CD4-positive, alpha-beta memory T cell (primary cell): Measurements from ENCODE around the gene SDHB. TPM values are rescaled to one million over a fixed set of nuclear protein-coding genes. Genes with fewer than 3 reads are reported as not detected.

Experiments
- CTCF ChIA-PET: fragments of 350-600 bp; sonication (Branson Sonifier 250); formaldehyde crosslinking; loops from one replicate; lab custom pipeline; 2021; ENCODE audit warnings: inconsistent platforms; ENCODE audit not compliant: partially characterized antibody; lab: Charles Lee
- POLR2A ChIA-PET: fragments of 350-600 bp; sonication (Branson Sonifier 250); formaldehyde crosslinking; loops from one replicate; lab custom pipeline; 2021; ENCODE audit not compliant: partially characterized antibody; lab: Charles Lee
- DNase-seq, 5 donors: peaks; one replicate each; pipeline versions ENCODE4 v3.0.0 to v3.0.0-alpha.2; 2020 to 2022; ENCODE audit warnings: mixed read lengths in 1 of 5
- H3K27ac ChIP-seq: one replicate; pipeline ENCODE4 v1.7.0; 2013; ENCODE audit warnings: low read depth, low read length
- H3K27me3 ChIP-seq: 2 replicates; pipeline ENCODE4 v1.7.0; 2013; ENCODE audit warnings: mild to moderate bottlenecking, low read length, moderate library complexity; ENCODE audit not compliant: insufficient read depth
- H3K36me3 ChIP-seq: 2 replicates; pipeline ENCODE4 v1.7.0; 2013; ENCODE audit warnings: mild to moderate bottlenecking, low read length, moderate library complexity; ENCODE audit not compliant: insufficient read depth
- H3K4me1 ChIP-seq: 2 replicates; pipeline ENCODE4 v1.7.0; 2013; ENCODE audit warnings: mild to moderate bottlenecking, low read length, moderate library complexity; ENCODE audit not compliant: insufficient read depth
- H3K4me3 ChIP-seq, 2 donors: one replicate each; pipeline ENCODE4 v1.7.0; 2013; ENCODE audit warnings: low read length in 2 of 2, mild to moderate bottlenecking in 1 of 2
- H3K9me3 ChIP-seq, 2 donors: one replicate each; pipeline ENCODE4 v1.7.0; 2013; ENCODE audit warnings: low read length in 2 of 2, control low read depth in 1 of 2; ENCODE audit not compliant: control insufficient read depth in 1 of 2
- H3K27ac Mint-ChIP-seq, 7 donors: one replicate each; pipeline ENCODE4 v1.8.0; 2020 to 2021; ENCODE audit warnings: mixed read lengths in 7 of 7, mild to moderate bottlenecking in 6 of 7, inconsistent platforms in 3 of 7, moderate library complexity in 3 of 7
- H3K27me3 Mint-ChIP-seq, 2 donors: one replicate each; pipeline ENCODE4 v1.8.0; 2020 to 2021; ENCODE audit warnings: mixed read lengths in 2 of 2
- H3K36me3 Mint-ChIP-seq, 2 donors: one replicate each; pipeline ENCODE4 v1.8.0; 2020 to 2021; ENCODE audit warnings: mixed read lengths in 2 of 2, inconsistent platforms in 1 of 2, mild to moderate bottlenecking in 1 of 2
- H3K4me1 Mint-ChIP-seq, 4 donors: one replicate each; pipeline ENCODE4 v1.8.0; 2020 to 2021; ENCODE audit warnings: mixed read lengths in 4 of 4, mild to moderate bottlenecking in 1 of 4
- H3K4me3 Mint-ChIP-seq, 8 donors: one replicate each; pipeline ENCODE4 v1.8.0; 2020 to 2021; ENCODE audit warnings: mixed read lengths in 8 of 8, mild to moderate bottlenecking in 7 of 8, moderate library complexity in 6 of 8, inconsistent platforms in 3 of 8
- H3K9me3 Mint-ChIP-seq, 8 donors: one replicate each; pipeline ENCODE4 v1.8.0; 2020 to 2021; ENCODE audit warnings: mixed read lengths in 8 of 8, mild to moderate bottlenecking in 5 of 8, inconsistent platforms in 3 of 8, moderate library complexity in 1 of 8
- intact Hi-C: fragments of 100-400 bp; cut with micrococcal nuclease; formaldehyde crosslinking; loops from one replicate; pipeline ENCODE4 v1.15.1; 2023
- polyA plus RNA-seq, 2 donors: library from polyadenylated mRNA; unstranded; fragments of 300-500 nt; fragmentation: Illumina TruSeq; gene quantifications; one replicate each; pipeline ENCODE4 v1.2.3, GENCODE V29; 2021
- total RNA-seq, 2 experiments: library from RNA; stranded (reverse); gene quantifications; one replicate each; pipeline ENCODE4 v1.2.3, GENCODE V29; 2021

SDHB gene
- total and polyA plus RNA-seq, 4 experiments from 2014 or later: 57.0 to 219 (median 109) TPM

DNA sequence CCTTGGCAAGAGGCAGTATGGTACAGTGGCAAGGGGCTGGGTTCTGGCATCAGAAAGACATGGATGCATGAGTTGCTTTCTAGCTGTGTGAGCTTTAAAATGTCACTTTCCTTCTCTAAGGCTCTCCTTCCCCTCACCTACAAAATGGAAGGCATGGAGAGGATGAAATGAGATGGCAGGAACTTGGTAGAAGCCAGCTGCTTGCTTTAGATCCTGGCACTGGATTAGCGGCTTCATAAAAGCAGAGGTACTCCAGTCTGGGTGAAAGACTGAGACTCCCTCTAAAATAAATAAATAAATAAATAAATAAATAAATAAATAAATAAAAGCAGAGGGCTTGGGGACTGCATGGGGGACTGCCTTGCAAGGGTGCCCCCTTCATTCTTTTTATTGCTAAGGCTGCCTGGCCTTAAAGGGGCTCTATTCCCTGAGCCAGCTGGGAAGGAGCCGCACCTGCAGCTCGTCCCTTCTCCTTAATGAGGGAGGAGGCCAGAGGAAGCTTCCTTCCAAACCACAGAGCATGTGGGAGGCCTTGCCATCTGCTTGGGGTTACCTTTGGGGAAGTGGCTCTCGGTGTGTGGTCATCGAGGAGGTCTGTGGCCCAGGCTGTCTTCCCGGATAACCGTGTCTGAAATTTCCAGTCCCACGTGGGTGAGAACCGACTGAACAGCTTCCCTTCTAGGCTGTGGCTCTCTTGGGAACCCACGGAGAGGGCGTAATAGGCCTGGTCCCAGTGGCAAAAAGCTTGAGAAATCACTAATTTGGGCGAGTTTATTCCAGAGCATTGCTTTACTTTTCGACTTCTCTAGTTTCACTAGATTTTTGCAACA lies 40.1 kb downstream of the SDHB start:
- intact Hi-C loops: loop anchor here (5.0 kb wide), 1 partner anchor 51 kb away; no protein-coding TSS in a partner anchor

GRCh38 chr1:17012775-17013490 lies 40.9 kb downstream of the SDHB start:
- H3K36me3 ChIP-seq: no peaks in the 10 kb centered on the region
- H3K27ac Mint-ChIP-seq: peak overlapping the region in 3 of 7 donors; percentile 22 to 48 (median 46)
- no peaks in the 10 kb centered on the region for H3K27me3 Mint-ChIP-seq
- peaks cover 0 to 10% of the 10 kb centered on the region in 2 donors for H3K36me3 Mint-ChIP-seq
- H3K4me3 ChIP-seq: no peak overlapping the region
- CTCF ChIA-PET: interaction anchor here (0.6 to 1.7 kb wide), 3 partner anchors 28 to 53 kb away, joined by 3 to 5 read pairs (median 4); no protein-coding TSS in a partner anchor
- no peaks in the 10 kb centered on the region for H3K9me3 ChIP-seq
- H3K4me1 Mint-ChIP-seq: peaks cover 10 to 23% (median 17%) of the 10 kb centered on the region in 4 donors
- intact Hi-C loops: loop anchor here (5.0 kb wide), 1 partner anchor 51 kb away; no protein-coding TSS in a partner anchor
- H3K9me3 Mint-ChIP-seq: no peaks in the 10 kb centered on the region
- no peaks in the 10 kb centered on the region for H3K27me3 ChIP-seq
- H3K4me1 ChIP-seq: peaks cover 27% of the 10 kb centered on the region
- H3K27ac ChIP-seq: no peak overlapping the region
- H3K4me3 Mint-ChIP-seq: peak overlapping the region in 4 of 8 donors; percentile 2 to 86 (median 28)
- no peak for DNase-seq
- POLR2A ChIA-PET: no interaction called here

More for the DNA sequence above, 40.1 kb downstream of the SDHB start:
- Histone ChIP-seq H3K4me1 (peaks cover 27% of the 10 kb centered on the region), H3K36me3 (peaks cover 5% of the 10 kb centered on the region), H3K9me3 (no peaks in the 10 kb centered on the region), H3K4me3 (no peak overlapping the region), H3K27me3 (no peaks in the 10 kb centered on the region), H3K27ac (no peak overlapping the region)
- ChIA-PET POLR2A (no interaction called here), CTCF (interaction anchor here (1.4 to 1.7 kb wide), 2 partner anchors 34 to 54 kb away, joined by 3 to 5 read pairs; no protein-coding TSS in a partner anchor)
- DNase-seq: no peak
- H3K27me3 Mint-ChIP-seq: no peaks in the 10 kb centered on the region
- peak overlapping the region in 1 of 7 donors; percentile 36 for H3K27ac Mint-ChIP-seq
- H3K4me3 Mint-ChIP-seq: peak overlapping the region in 3 of 8 donors; percentile 2 to 86 (median 25)
- H3K9me3 Mint-ChIP-seq: no peaks in the 10 kb centered on the region
- peaks cover 10 to 23% (median 17%) of the 10 kb centered on the region in 4 donors for H3K4me1 Mint-ChIP-seq
- peaks cover under 1 to 14% of the 10 kb centered on the region in 2 donors for H3K36me3 Mint-ChIP-seq

- Histone ChIP-seq H3K4me1 (peaks cover 27% of the 10 kb centered on the region), H3K4me3 (peak within 1 kb of the TSS; percentile 84 to 87), H3K36me3 (no peaks in the 10 kb centered on the region), H3K27me3 (no peaks in the 10 kb centered on the region), H3K27ac (peak within 1 kb of the TSS; percentile 73), H3K9me3 (no peaks in the 10 kb centered on the region)
- DNase-seq: peak; percentile 83 to 85 (median 84)
- peak within 1 kb of the TSS; percentile 85 to 91 (median 88) for H3K4me3 Mint-ChIP-seq
- no peaks in the 10 kb centered on the region for H3K27me3 Mint-ChIP-seq
- peak within 1 kb of the TSS; percentile 47 to 89 (median 84) for H3K27ac Mint-ChIP-seq
- POLR2A ChIA-PET: interaction anchor here (0.8 kb wide), 1 partner anchor 107 kb away, joined by 3 read pairs; no protein-coding TSS in a partner anchor
- H3K9me3 Mint-ChIP-seq: no peaks in the 10 kb centered on the region
- intact Hi-C loops: loop anchor here (5.0 kb wide), 1 partner anchor 49 kb away; no protein-coding TSS in a partner anchor
- H3K4me1 Mint-ChIP-seq: peaks cover 10 to 23% (median 17%) of the 10 kb centered on the region in 4 donors
- peaks cover 0 to 12% of the 10 kb centered on the region in 2 donors for H3K36me3 Mint-ChIP-seq
- CTCF ChIA-PET: interaction anchor here (0.6 to 0.7 kb wide), 2 partner anchors 26 to 39 kb away, joined by 3 to 4 read pairs; no protein-coding TSS in a partner anchor
These were observed 42.2 kb downstream of the SDHB start, which contains the start of gene ATP13A2 for GRCh38 chr1:17011439-17012307. ATP13A2 (minus strand) TSS chr1:17011928; CDS start chr1:17011738, 190 bp downstream.

DNA sequence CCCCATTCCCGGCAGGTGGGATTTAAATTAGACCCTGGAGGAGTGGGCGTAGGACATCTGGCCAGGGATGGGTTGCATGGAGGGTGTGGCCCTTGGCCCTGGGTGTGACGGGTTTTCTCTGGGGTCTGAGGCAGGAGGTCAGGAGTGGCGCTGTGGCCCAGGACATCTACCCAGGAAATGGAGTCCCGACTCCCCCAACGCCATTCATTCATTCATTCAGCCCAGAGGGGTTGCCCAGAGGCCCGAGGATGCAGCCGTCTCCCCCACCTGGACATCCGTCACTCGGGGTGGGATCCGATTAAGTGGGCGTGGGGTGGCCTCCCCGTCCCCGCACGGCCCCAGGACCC lies 42.8 kb downstream of the SDHB start:
- H3K9me3 ChIP-seq: no peaks in the 10 kb centered on the region
- peaks cover 0 to 10% of the 10 kb centered on the region in 2 donors for H3K36me3 Mint-ChIP-seq
- no peaks in the 10 kb centered on the region for H3K9me3 Mint-ChIP-seq
- H3K27me3 Mint-ChIP-seq: no peaks in the 10 kb centered on the region
- intact Hi-C loops: loop anchor here (5.0 kb wide), 1 partner anchor 49 kb away; no protein-coding TSS in a partner anchor
- ChIA-PET POLR2A (interaction anchor here (1.6 kb wide), 1 partner anchor 107 kb away, joined by 7 read pairs; no protein-coding TSS in a partner anchor), CTCF (interaction anchor here (1.4 kb wide), 1 partner anchor 11 kb away, joined by 3 read pairs; no protein-coding TSS in a partner anchor)
- H3K4me3 Mint-ChIP-seq: peak overlapping the region; percentile 85 to 90 (median 88)
- no peak for DNase-seq
- H3K27me3 ChIP-seq: no peaks in the 10 kb centered on the region
- peak overlapping the region; percentile 84 to 87 for H3K4me3 ChIP-seq
- no peaks in the 10 kb centered on the region for H3K36me3 ChIP-seq
- H3K27ac Mint-ChIP-seq: peak overlapping the region; percentile 47 to 87 (median 84)
- H3K27ac ChIP-seq: peak overlapping the region; percentile 73
- peaks cover 10 to 23% (median 17%) of the 10 kb centered on the region in 4 donors for H3K4me1 Mint-ChIP-seq
- peaks cover 27% of the 10 kb centered on the region for H3K4me1 ChIP-seq

- no peak overlapping the region for H3K4me3 ChIP-seq
- Mint-ChIP-seq H3K4me1 (peaks cover 10 to 23% (median 17%) of the 10 kb centered on the region in 4 donors), H3K27me3 (no peaks in the 10 kb centered on the region), H3K4me3 (peak overlapping the region in 5 of 8 donors; percentile 21 to 58 (median 46)), H3K36me3 (peaks cover 0 to 10% of the 10 kb centered on the region in 2 donors), H3K9me3 (no peaks in the 10 kb centered on the region), H3K27ac (no peak overlapping the region)
- POLR2A ChIA-PET: interaction anchor here (1.6 kb wide), 1 partner anchor 105 kb away, joined by 7 read pairs; no protein-coding TSS in a partner anchor
- CTCF ChIA-PET: interaction anchor here (0.8 to 1.4 kb wide), 3 partner anchors 13 to 49 kb away, joined by 3 to 4 read pairs (median 3); no protein-coding TSS in a partner anchor
- H3K36me3 ChIP-seq: peaks cover 2% of the 10 kb centered on the region
- H3K9me3 ChIP-seq: no peaks in the 10 kb centered on the region
- DNase-seq: no peak
- peaks cover 27% of the 10 kb centered on the region for H3K4me1 ChIP-seq
- no peaks in the 10 kb centered on the region for H3K27me3 ChIP-seq
- no peak overlapping the region for H3K27ac ChIP-seq
- intact Hi-C loops: loop anchor here (5.0 kb wide), 1 partner anchor 47 kb away; no protein-coding TSS in a partner anchor
These were observed 44.1 kb downstream of the SDHB start for GRCh38 chr1:17009706-17010105.
